K562 (cell line): ENCODE results near the gene C3. TPM values are rescaled to one million over a fixed set of nuclear protein-coding genes. Genes with fewer than 3 reads are reported as not detected.
A peak's percentile ranks its signal among the peaks of the same experiment; 100 is the strongest.

ENCODE experiments used
- MAFG ChIP-seq: fragments of 450-650 bp; conservative IDR thresholded peaks from 2 replicates; pipeline ENCODE4 v1.6.1; 2016; ENCODE audit warnings: missing genetic modification characterization, missing compliant biosample characterization
- MCM2 ChIP-seq: fragments of 450-650 bp; IDR thresholded peaks from 2 replicates; pipeline ENCODE4 v1.6.1; 2017; ENCODE audit warnings: low read depth, mild to moderate bottlenecking
- SRSF7 ChIP-seq: fragments of 200-400 bp; formaldehyde crosslinking; optimal IDR thresholded peaks from 2 replicates; pipeline ENCODE3; 2017; ENCODE audit warnings: mild to moderate bottlenecking, low read depth, low read length
- ZBTB2 ChIP-seq: fragments of 450-650 bp; IDR thresholded peaks from 2 replicates; pipeline ENCODE4 v1.6.1; 2016; ENCODE audit warnings: antibody characterized with exemption
- ZBTB8A ChIP-seq: fragments of 450-650 bp; IDR thresholded peaks from 2 replicates; pipeline ENCODE4 v1.6.1; 2018; ENCODE audit warnings: mild to moderate bottlenecking, moderate library complexity; ENCODE audit not compliant: partially characterized antibody
- ZNF253 ChIP-seq: fragments of 250-450 bp; sonication (Bioruptor Pico); conservative IDR thresholded peaks from 2 replicates; pipeline ENCODE4 v1.6.1; 2021; ENCODE audit warnings: mild to moderate bottlenecking
- ZNF354B ChIP-seq: fragments of 250-450 bp; sonication (Bioruptor Pico); IDR thresholded peaks from 2 replicates; pipeline ENCODE4 v1.4.0; 2020
- polyA plus RNA-seq, 8 experiments: library from polyadenylated mRNA; depleted of rRNA in 4 of 8; stranded (reverse) in 5 of 8; unstranded in 3 of 8; fragments of >200 nt; fragmentation: Nextera tagmentation in 2 of 8; fragmentation: Illumina TruSeq in 1 of 8; extraction: Ambion mirVana in 2 of 8; extraction: Trizol in 1 of 8; gene quantifications; 2 replicates each; pipeline versions ENCODE4 v1.2.1 to v1.2.3, GENCODE V29; 2011 to 2014; ENCODE audit warnings: inconsistent platforms in 1 of 8, missing spikeins in 1 of 8
- total RNA-seq, 7 experiments: library from RNA; depleted of rRNA in 6 of 7; stranded (reverse); fragments of >200 nt in 6 of 7; fragmentation: Illumina TruSeq in 2 of 7; extraction: Trizol in 2 of 7; gene quantifications; 2 replicates each; pipeline versions ENCODE4 v1.2.1 to v1.2.3, GENCODE V29; 2011 to 2021; ENCODE audit warnings: low replicate concordance in 1 of 7
- TF ChIP-seq, protein P1 (sequence below), 2 experiments: fragments of 450-650 bp; IDR thresholded peaks; 2 replicates each; pipeline ENCODE4 v1.6.1; 2018; ENCODE audit warnings: mild to moderate bottlenecking in 2 of 2, low read depth in 1 of 2; ENCODE audit not compliant: partially characterized antibody in 2 of 2
- TF ChIP-seq, protein P2 (sequence below), 2 experiments: fragments of 250-450 bp in 1 of 2; fragments of 450-650 bp in 1 of 2; sonication (Bioruptor Pico) in 1 of 2; IDR thresholded peaks; 2 replicates each; pipeline versions ENCODE4 v1.6.1 to v1.8.0; 2016 to 2021; ENCODE audit warnings: mild to moderate bottlenecking in 2 of 2, moderate library complexity in 2 of 2, missing compliant biosample characterization in 1 of 2, missing genetic modification characterization in 1 of 2
- TF ChIP-seq, protein P3 (sequence below): fragments of 450-650 bp; formaldehyde crosslinking; IDR thresholded peaks from 2 replicates; pipeline ENCODE4 v1.4.0; 2020; ENCODE audit warnings: mild to moderate bottlenecking, mixed read lengths

The C3 gene
- total and polyA plus RNA-seq, 9 of the 15 experiments (the other 6 are each of a cell fraction or from before 2014, with no cell fraction given), result 0.59 to 10.6 (median 2.2) TPM

DNA sequence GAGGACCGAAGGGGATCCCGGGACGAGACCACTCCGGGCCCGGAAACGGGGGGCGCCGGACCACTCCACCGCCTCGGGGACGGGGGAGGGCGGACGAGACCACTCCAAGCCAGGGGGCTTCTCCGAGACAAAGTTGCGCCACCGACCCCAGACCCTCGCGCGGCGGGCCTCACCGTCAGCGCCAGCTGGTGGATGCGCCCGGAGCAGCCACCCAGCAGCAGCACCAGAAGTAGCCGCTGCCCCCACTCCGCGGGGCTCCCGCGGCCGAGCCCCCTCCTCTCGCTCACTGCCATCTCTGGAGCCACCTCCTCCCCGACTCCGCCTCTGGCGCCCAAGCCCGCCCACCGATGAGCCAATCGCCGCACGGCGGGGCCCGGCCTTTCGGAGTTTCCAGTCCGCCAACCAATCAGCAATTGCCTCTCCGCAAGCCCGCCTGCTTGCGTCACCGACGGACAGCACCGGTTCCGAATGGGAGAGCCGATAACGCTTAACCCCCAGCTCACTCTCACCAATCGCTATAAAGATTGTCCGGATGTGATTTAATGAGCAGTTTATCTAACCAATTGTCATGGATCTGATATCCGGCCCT is 16.9 kb upstream of the C3 start, which contains the start of gene GPR108 (continued):
- TF ChIP-seq, protein P1, sequence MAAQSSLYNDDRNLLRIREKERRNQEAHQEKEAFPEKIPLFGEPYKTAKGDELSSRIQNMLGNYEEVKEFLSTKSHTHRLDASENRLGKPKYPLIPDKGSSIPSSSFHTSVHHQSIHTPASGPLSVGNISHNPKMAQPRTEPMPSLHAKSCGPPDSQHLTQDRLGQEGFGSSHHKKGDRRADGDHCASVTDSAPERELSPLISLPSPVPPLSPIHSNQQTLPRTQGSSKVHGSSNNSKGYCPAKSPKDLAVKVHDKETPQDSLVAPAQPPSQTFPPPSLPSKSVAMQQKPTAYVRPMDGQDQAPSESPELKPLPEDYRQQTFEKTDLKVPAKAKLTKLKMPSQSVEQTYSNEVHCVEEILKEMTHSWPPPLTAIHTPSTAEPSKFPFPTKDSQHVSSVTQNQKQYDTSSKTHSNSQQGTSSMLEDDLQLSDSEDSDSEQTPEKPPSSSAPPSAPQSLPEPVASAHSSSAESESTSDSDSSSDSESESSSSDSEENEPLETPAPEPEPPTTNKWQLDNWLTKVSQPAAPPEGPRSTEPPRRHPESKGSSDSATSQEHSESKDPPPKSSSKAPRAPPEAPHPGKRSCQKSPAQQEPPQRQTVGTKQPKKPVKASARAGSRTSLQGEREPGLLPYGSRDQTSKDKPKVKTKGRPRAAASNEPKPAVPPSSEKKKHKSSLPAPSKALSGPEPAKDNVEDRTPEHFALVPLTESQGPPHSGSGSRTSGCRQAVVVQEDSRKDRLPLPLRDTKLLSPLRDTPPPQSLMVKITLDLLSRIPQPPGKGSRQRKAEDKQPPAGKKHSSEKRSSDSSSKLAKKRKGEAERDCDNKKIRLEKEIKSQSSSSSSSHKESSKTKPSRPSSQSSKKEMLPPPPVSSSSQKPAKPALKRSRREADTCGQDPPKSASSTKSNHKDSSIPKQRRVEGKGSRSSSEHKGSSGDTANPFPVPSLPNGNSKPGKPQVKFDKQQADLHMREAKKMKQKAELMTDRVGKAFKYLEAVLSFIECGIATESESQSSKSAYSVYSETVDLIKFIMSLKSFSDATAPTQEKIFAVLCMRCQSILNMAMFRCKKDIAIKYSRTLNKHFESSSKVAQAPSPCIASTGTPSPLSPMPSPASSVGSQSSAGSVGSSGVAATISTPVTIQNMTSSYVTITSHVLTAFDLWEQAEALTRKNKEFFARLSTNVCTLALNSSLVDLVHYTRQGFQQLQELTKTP (IDR thresholded peaks at IDR 0.05; ENCODE audit: low read depth in 1 of 2, partially characterized antibody in 2 of 2), result no peak
- TF ChIP-seq SRSF7, result no peak
- no peak for TF ChIP-seq ZBTB8A
- TF ChIP-seq MCM2, result no peak
- TF ChIP-seq ZNF253, result no peak
- no peak for TF ChIP-seq ZBTB2
- TF ChIP-seq, protein P2, sequence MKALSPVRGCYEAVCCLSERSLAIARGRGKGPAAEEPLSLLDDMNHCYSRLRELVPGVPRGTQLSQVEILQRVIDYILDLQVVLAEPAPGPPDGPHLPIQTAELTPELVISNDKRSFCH (CRISPR knock-in tag; IDR thresholded peaks at IDR 0.05), result no peak
- TF ChIP-seq, protein P2 (tag; IDR thresholded peaks at IDR 0.05), result 0 out of 2 replicates have a peak, but pooled peaks have one; percentile 16
- TF ChIP-seq, protein P3, sequence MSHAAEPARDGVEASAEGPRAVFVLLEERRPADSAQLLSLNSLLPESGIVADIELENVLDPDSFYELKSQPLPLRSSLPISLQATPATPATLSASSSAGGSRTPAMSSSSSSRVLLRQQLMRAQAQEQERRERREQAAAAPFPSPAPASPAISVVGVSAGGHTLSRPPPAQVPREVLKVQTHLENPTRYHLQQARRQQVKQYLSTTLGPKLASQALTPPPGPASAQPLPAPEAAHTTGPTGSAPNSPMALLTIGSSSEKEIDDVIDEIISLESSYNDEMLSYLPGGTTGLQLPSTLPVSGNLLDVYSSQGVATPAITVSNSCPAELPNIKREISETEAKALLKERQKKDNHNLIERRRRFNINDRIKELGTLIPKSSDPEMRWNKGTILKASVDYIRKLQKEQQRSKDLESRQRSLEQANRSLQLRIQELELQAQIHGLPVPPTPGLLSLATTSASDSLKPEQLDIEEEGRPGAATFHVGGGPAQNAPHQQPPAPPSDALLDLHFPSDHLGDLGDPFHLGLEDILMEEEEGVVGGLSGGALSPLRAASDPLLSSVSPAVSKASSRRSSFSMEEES (CRISPR knock-in tag), result no peak
- no peak for TF ChIP-seq ZNF354B (CRISPR knock-in tag)
- no peak for TF ChIP-seq MAFG (tag)
